ENCODE measurements around the gene TSPAN4.

Gene TSPAN4

GRCh38 chr11:853682-854448 lies 11.2 kb downstream of the TSPAN4 start:
- DNase-seq = no peak

DNA sequence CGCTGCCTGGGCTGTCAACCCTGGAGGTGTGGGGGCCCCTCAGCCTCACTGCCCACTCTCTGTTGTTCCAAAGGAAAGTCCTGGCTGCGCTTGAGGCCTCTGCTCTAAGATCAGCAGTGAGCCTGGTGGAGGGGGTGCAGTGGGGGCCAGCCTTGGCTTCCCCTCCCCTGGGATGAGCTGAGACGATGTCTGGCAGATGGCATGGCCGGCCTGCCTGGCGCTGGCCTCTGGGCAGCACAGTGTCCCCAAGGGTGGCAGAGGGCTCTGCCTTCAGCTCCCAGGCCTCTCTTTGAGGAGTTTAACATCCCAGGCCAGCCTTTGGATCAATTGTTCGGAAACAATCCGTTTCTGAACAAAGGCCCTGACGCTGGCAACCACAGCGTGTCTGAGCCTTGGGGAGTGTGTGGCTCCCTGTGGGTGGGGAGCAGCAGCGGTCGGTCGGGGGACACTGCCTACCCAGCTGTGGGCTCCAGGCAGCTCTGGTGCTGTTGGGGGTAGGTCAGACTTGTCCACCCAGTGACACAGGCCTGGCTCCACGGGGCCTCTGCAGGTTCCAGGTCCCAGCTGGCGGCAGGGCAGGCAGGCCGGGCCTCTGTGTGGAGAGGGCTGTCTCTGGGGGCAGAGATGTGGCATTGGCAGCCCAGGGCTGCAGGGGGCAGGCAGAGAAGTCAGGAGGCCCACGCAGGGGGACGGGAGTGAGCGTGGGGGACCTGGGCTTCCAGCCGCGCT lies 12.1 kb downstream of the TSPAN4 start:
- DNase-seq = no peak

GRCh38 chr11:855330-855674 lies 12.7 kb downstream of the TSPAN4 start:
- DNase-seq = no peak

DNA sequence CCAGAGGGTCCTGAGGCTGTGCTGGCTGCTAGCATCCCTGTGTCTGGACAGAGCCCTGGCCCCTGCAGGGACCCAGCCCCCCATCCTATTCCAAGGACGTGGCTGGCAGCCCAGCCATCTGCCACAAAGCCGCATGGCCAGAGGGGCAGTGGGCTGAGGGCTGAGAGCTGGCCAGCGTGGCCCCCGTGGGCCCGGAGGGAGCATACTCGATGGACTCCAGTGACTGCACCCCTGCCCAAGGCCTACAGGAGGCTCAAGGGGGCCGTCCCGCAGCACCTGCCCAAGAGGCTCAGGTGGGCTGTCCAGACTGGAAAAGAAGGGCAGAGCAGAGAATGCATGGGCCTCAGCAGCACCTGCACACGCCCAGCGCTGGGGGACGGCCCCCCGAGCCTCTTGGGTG lies 13.1 kb downstream of the TSPAN4 start:
- no peak for DNase-seq

GRCh38 chr11:856397-856796 lies 13.7 kb downstream of the TSPAN4 start:
- DNase-seq = no peak

DNA sequence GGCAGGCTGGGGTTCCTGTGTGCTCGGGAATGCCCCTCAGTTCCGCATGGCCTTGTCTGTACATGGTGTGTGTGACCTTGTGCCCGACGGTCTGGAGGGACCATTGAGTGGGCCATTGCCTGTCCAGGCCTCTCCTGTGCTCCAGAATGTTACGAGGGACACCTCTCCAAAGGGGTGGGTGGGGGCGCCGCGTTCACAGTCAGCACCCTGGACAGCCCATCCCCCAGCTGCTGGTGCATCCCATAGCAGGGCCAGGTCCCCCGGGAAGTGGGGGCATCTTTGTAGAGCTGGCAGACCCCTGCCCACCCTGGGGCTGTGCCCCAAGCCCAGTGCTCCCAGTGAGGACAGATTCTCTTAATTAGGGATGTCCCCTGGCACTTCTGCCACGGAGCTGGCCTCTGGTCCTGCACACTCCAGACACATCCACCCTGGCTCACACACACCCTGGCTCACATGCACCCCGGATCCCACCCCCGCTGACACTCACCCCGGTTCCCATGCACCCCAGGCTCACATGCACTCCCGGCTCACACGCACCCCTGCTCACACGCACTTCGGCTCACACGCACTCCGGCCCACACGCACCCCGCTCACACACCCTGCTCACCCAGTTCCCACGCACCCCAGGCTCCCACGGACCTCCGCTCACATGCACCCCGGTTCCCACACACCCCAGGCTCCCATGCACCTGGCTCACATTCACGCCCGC lies 15.6 kb downstream of the TSPAN4 start:
- no peak for DNase-seq

DNA sequence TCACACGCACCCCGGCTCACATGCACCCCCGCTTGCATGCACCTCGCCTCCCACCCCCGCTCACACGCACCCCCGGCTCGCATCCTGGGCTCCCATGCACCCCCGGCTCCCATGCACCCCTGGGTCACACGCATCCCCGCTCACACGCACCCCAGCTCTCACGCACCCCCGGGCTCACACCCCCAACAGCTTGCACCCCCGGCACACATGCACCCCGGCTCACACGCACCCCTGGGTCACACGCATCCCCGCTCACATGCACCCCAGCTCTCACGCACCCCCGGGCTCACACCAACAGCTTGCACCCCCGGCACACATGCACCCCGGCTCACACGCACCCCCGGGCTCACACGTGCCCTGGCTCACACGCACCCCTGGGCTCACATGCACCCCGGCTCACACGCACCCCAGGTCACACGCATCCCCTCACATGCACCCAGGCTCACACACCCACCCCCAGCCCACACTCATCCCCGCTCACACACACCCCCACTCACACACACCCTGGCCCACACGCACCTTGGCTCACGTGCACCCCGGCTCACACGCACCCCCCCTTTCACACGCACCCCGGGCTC lies 16.2 kb downstream of the TSPAN4 start:
- DNase-seq = no peak

DNA sequence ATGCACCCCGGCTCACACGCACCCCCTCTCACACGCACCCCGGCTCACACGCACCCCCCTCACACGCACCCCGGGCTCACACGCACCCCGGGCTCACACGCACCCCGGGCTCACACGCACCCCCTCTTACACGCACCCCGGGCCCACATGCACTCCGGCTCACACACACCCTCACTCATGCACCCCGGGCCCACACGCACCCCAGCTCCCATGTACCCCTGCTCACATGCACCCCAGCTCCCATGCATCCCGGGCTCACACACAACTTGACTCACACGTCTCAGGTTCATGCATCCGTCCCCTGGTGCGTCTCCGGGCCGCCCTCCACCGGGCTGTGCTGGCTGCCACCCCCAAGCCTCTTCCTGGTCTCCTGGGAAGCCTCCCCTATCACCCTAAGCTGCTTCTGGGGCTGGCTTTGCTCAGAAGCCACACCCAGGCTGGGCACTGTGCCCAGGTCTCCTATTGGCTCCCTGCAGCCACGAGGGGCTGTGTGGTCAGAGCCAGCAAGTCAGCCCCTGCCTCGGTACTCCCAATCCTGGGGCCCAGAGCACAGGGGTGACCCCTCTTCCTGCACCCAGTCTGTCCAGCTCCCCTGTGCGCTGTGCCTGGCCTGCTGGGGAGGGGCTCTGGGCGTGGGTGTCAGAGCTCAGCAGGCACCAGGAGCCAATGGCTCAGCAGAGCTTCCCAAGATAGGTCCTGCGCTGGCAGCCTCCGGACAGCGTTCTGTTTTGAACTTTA lies 16.9 kb downstream of the TSPAN4 start:
- DNase-seq = peak; percentile 44

- no peak for DNase-seq
Observed at GRCh38 chr11:860234-861104, 17.8 kb downstream of the TSPAN4 start.

DNA sequence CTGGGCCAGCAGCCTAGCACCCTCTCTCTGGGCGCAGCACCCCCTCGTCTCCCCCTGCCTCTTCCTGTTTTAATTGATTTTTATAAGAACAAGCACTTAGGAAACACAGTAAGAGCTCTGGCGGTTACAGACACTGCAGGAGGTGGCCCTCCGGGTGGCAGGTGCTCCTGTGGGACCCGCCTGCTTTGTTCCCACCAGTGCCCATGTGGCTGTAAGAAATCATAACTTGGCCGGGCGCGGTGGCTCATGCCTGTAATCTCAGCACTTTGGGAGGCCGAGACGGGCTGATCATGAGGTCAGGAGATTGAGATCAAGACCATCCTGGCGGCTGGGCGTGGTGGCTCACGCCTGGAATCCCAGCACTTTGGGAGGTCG lies 18.4 kb downstream of the TSPAN4 start:
- peak; percentile 31 for DNase-seq

DNA sequence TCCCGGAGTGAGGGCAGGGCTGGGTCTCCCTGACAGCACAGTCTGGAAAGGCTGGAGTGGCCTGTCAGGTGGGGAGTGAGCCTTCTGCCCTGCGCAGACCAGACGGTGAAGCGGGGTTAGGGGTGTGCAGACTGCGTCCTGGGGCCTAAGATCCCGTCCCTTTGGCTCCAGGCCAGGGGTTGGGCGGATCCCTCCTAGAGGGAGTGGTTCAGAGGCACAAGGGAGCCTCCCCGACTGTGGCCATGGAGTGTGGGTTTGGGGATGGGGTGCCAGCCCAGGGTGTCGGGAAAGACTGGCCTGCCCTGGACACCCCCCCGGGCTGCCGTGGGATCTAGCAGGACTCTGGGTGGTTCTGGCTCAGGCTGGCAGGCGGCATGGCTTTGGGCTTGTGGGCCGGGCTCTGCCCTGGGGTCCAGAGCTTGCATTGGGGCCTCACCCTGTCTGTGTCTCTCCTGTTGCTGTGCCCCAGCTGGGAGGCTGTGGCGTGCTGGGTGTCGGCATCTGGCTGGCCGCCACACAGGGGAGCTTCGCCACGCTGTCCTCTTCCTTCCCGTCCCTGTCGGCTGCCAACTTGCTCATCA lies 19.5 kb downstream of the TSPAN4 start:
- no peak for DNase-seq

DNA sequence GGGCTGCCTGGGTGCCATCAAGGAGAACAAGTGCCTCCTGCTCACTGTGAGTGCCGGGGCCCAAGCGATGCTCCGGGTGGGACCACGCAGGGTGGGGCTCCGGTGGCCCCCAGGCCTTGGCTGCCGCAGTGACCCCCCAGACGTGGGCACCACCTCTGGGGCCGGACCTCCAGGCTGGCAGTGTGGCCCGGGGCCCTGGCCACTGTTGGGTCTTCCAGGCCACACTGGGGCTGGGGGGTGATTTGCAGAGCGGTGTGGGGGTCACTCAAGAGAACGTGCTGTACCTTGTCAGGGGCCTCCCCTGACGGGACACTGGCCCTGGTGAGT lies 20.0 kb downstream of the TSPAN4 start:
- DNase-seq = no peak

- DNase-seq = no peak
Observed at GRCh38 chr11:863023-863909, 20.6 kb downstream of the TSPAN4 start.

GRCh38 chr11:863910-864827 lies 21.5 kb downstream of the TSPAN4 start:
- DNase-seq = no peak

- DNase-seq = no peak
Observed at GRCh38 chr11:864898-865297, 22.2 kb downstream of the TSPAN4 start.

- DNase-seq = no peak
Observed at GRCh38 chr11:865462-866430, 23.1 kb downstream of the TSPAN4 start.

GRCh38 chr11:866481-866880 lies 23.8 kb downstream of the TSPAN4 start:
- no peak for DNase-seq

GRCh38 chr11:867856-868358 lies 25.3 kb downstream of the TSPAN4 start:
- DNase-seq = no peak

Measured in NCI-H510A (cell line).